HCT116 (cell line): Measurements from ENCODE around the gene HPN. TPM values are rescaled to one million over a fixed set of nuclear protein-coding genes. Genes with fewer than 3 reads are reported as not detected.
A peak's percentile ranks its signal among the peaks of the same experiment; 100 is the strongest.

Source experiments
- ATAC-seq: fragments of 200-7000 bp; cut with Tn5 transposase; 2 replicates; pipeline ENCODE4 v1.9.1; 2020; ENCODE audit warnings: mild to moderate bottlenecking, moderate library complexity
- BruUV-seq: library from RNA; stranded (reverse); fragments of 400-500 nt; replicated peaks from 2 replicates; lab custom pipeline; 2021; lab: Mats Ljungman, UMichigan
- CTCF ChIA-PET: fragments of 300-600 bp; sonication (Branson Sonifier 250); formaldehyde crosslinking; loops from one replicate; lab custom pipeline; 2021; ENCODE audit warnings: antibody characterized with exemption; lab: Charles Lee
- POLR2A ChIA-PET: fragments of 300-600, 350-600 bp; sonication (Branson Sonifier 250); formaldehyde crosslinking; loops from one replicate; lab custom pipeline; 2021; ENCODE audit warnings: antibody characterized with exemption; lab: Charles Lee
- RAD21 ChIA-PET, 2 experiments: fragments of 300-600 bp; sonication (Branson Sonifier 250); formaldehyde crosslinking; loops; one replicate each; lab custom pipeline; 2023; ENCODE audit warnings: low total read pairs in 2 of 2; ENCODE audit not compliant: uncharacterized antibody in 2 of 2, unreplicated experiment in 2 of 2, low non-redundant PET in 1 of 2; lab: Charles Lee
- DNase-seq: peaks from one replicate; pipeline ENCODE4 v3.0.0-alpha.2; 2010; ENCODE audit warnings: low read depth, low spot score
- H2AFZ ChIP-seq: fragments of 200-600 bp; shearing (Covaris generic), sonication (generic); 2 replicates; pipeline ENCODE4 v1.6.1; 2017; ENCODE audit warnings: low read depth, mixed run types, mixed read lengths, antibody characterized with exemption, low read length; ENCODE audit not compliant: poor library complexity, severe bottlenecking
- H3K27ac ChIP-seq: 2 replicates; pipeline ENCODE4 v1.5.1; 2012; ENCODE audit warnings: low read depth, low read length
- H3K27me3 ChIP-seq: fragments of 200-600 bp; sonication (generic); 2 replicates; pipeline ENCODE4 v1.6.1; 2016; ENCODE audit warnings: mixed run types, low read length, mixed read lengths; ENCODE audit not compliant: insufficient read depth
- H3K36me3 ChIP-seq, 2 experiments: fragments of 200-500 bp in 1 of 2; fragments of 200-600 bp in 1 of 2; sonication (Bioruptor generic) in 1 of 2; sonication (generic) in 1 of 2; 2 replicates each; pipeline versions ENCODE4 v1.5.1 to v1.6.1; 2014 to 2016; ENCODE audit warnings: low read length in 2 of 2, inconsistent platforms in 1 of 2, mixed read lengths in 1 of 2, mixed run types in 1 of 2; ENCODE audit not compliant: insufficient read depth in 2 of 2, control insufficient read depth in 1 of 2
- H3K4me1 ChIP-seq, 2 experiments: fragments of 200-600 bp in 1 of 2; sonication (generic) in 1 of 2; 2 replicates each; pipeline versions ENCODE4 v1.5.1 to v1.6.1; 2012 to 2017; ENCODE audit warnings: low read length in 2 of 2, inconsistent platforms in 1 of 2, mild to moderate bottlenecking in 1 of 2, mixed read lengths in 1 of 2, mixed run types in 1 of 2, moderate library complexity in 1 of 2; ENCODE audit not compliant: insufficient read depth in 2 of 2, control insufficient read depth in 1 of 2
- H3K4me2 ChIP-seq: fragments of 200-600 bp; sonication (generic); 2 replicates; pipeline ENCODE4 v1.6.1; 2017; ENCODE audit warnings: mixed run types, low read length, mixed read lengths
- H3K4me3 ChIP-seq, 2 experiments: fragments of 200-600 bp in 1 of 2; sonication (generic) in 1 of 2; replicated peaks in 1 of 2; 2 replicates each; pipeline ENCODE4 v1.5.1; 2011 to 2016; ENCODE audit warnings: low read length in 2 of 2, control low read depth in 1 of 2, low read depth in 1 of 2, mild to moderate bottlenecking in 1 of 2, mixed read lengths in 1 of 2, mixed run types in 1 of 2
- H3K79me2 ChIP-seq: fragments of 200-600 bp; sonication (generic); 2 replicates; pipeline ENCODE4 v1.6.1; 2017; ENCODE audit warnings: mild to moderate bottlenecking, mixed run types, low read length, moderate library complexity, mixed read lengths; ENCODE audit not compliant: insufficient read depth
- H3K9ac ChIP-seq: fragments of 200-600 bp; sonication (generic); 2 replicates; pipeline ENCODE4 v1.6.1; 2016; ENCODE audit warnings: low read length, mixed read lengths
- H3K9me2 ChIP-seq: fragments of 200-600 bp; sonication (generic), shearing (Covaris generic); 2 replicates; pipeline ENCODE4 v1.6.1; 2017; ENCODE audit warnings: mixed run types, mild to moderate bottlenecking, moderate library complexity; ENCODE audit not compliant: insufficient read depth
- H3K9me3 ChIP-seq, 2 experiments: fragments of 200-500 bp in 1 of 2; fragments of 200-600 bp in 1 of 2; sonication (Bioruptor generic) in 1 of 2; sonication (generic) in 1 of 2; 2 replicates each; pipeline ENCODE4 v1.6.1; 2014 to 2017; ENCODE audit warnings: low read length in 2 of 2, mixed read lengths in 2 of 2, inconsistent platforms in 1 of 2, low read depth in 1 of 2, mild to moderate bottlenecking in 1 of 2, mixed run types in 1 of 2, moderate library complexity in 1 of 2; ENCODE audit not compliant: control insufficient read depth in 1 of 2, insufficient read depth in 1 of 2
- H4K20me1 ChIP-seq: fragments of 200-600 bp; sonication (generic), shearing (Covaris generic); 2 replicates; pipeline ENCODE4 v1.6.1; 2017; ENCODE audit warnings: mixed run types, mild to moderate bottlenecking, moderate library complexity; ENCODE audit not compliant: insufficient read depth
- CBX3 ChIP-seq: IDR thresholded peaks from 2 replicates; pipeline ENCODE4 v1.6.1; 2012; ENCODE audit warnings: low read depth
- CEBPB ChIP-seq: IDR thresholded peaks from 2 replicates; pipeline ENCODE4 v1.6.1; 2012; ENCODE audit warnings: low read depth
- CTCF ChIP-seq, 3 experiments: fragments of 200-600 bp in 1 of 3; sonication (generic) in 1 of 3; IDR thresholded peaks in 2 of 3; conservative IDR thresholded peaks in 1 of 3; 2 replicates each; pipeline ENCODE4 v1.5.1; 2012 to 2017; ENCODE audit warnings: low read depth in 2 of 3, low read length in 2 of 3, antibody characterized with exemption in 1 of 3, borderline replicate concordance in 1 of 3, control low read depth in 1 of 3, mild to moderate bottlenecking in 1 of 3, mixed read lengths in 1 of 3, mixed run types in 1 of 3, moderate library complexity in 1 of 3; ENCODE audit not compliant: insufficient read depth in 1 of 3
- EGR1 ChIP-seq: IDR thresholded peaks from 2 replicates; pipeline ENCODE4 v1.6.1; 2012; ENCODE audit warnings: low read depth
- ELF1 ChIP-seq: IDR thresholded peaks from 2 replicates; pipeline ENCODE4 v1.6.1; 2012; ENCODE audit warnings: low read depth, borderline replicate concordance
- EZH2 ChIP-seq: fragments of 200-600 bp; sonication (generic); IDR thresholded peaks from 2 replicates; pipeline ENCODE4 v1.6.1; 2017; ENCODE audit warnings: antibody characterized with exemption, mixed run types
- EZH2phosphoT487 ChIP-seq: fragments of 200-600 bp; IDR thresholded peaks from 2 replicates; pipeline ENCODE4 v1.6.1; 2018; ENCODE audit warnings: antibody characterized with exemption, borderline replicate concordance
- FOSL1 ChIP-seq: IDR thresholded peaks from 2 replicates; pipeline ENCODE4 v1.6.1; 2012; ENCODE audit warnings: low read depth
- JUND ChIP-seq: IDR thresholded peaks from 2 replicates; pipeline ENCODE4 v1.6.1; 2012
- MAX ChIP-seq: IDR thresholded peaks from 2 replicates; pipeline ENCODE4 v1.6.1; 2012
- POLR2AphosphoS5 ChIP-seq: IDR thresholded peaks from 2 replicates; pipeline ENCODE4 v1.6.1; 2011; ENCODE audit warnings: mild to moderate bottlenecking, low read depth, low read length, moderate library complexity
- REST ChIP-seq: IDR thresholded peaks from 2 replicates; pipeline ENCODE4 v1.6.1; 2012; ENCODE audit warnings: low read depth
- SIN3A ChIP-seq: IDR thresholded peaks from 2 replicates; pipeline ENCODE4 v1.6.1; 2012; ENCODE audit warnings: low read depth
- SP1 ChIP-seq: IDR thresholded peaks from 2 replicates; pipeline ENCODE4 v1.6.1; 2012; ENCODE audit warnings: low read depth
- TCF7L2 ChIP-seq: IDR thresholded peaks from 2 replicates; pipeline ENCODE4 v1.7.0; 2011; ENCODE audit warnings: borderline replicate concordance, inconsistent platforms; ENCODE audit not compliant: insufficient read depth, insufficient read length; ENCODE audit errors: extremely low read depth
- ZFX ChIP-seq: fragments of 450-650 bp; IDR thresholded peaks from 2 replicates; pipeline ENCODE4 v1.6.1; 2017
- ZNF274 ChIP-seq: fragments of 200-500 bp; sonication (Bioruptor generic); IDR thresholded peaks from 2 replicates; pipeline ENCODE4 v1.6.1; 2014; ENCODE audit warnings: mild to moderate bottlenecking, low read depth, low read length, inconsistent platforms
- intact Hi-C: fragments of 100-400 bp; cut with micrococcal nuclease; formaldehyde crosslinking; loops from 2 replicates; pipeline ENCODE4 v1.10.0; 2022
- total RNA-seq: library from RNA; stranded (reverse); gene quantifications from one replicate; pipeline ENCODE4 v1.2.1, GENCODE V29; 2021; ENCODE audit not compliant: unreplicated experiment

HPN gene
- total RNA-seq, 1 experiment from 2014 or later = 0.32 TPM

- Histone ChIP-seq H3K4me1 (peaks cover 9 to 27% of the 10 kb centered on the region in 2 experiments; a peak in 3 of 4 replicates), H3K9me2 (no peaks in the 10 kb centered on the region), H3K4me2 (peak within 1 kb of the TSS; percentile 87), H3K9ac (peak within 1 kb of the TSS; percentile 45), H3K9me3 (no peaks in the 10 kb centered on the region), H4K20me1 (no peaks in the 10 kb centered on the region), H3K36me3 (peaks cover 0 to 6% of the 10 kb centered on the region in 2 experiments; a peak in 2 of 4 replicates), H3K79me2 (no peaks in the 10 kb centered on the region), H3K27ac (peak within 1 kb of the TSS; percentile 43; the same call in 1 of the 2 replicates), H3K4me3 (peak within 1 kb of the TSS; percentile 43 to 57), H2AFZ (no peak within 1 kb of the TSS), H3K27me3 (no peaks in the 10 kb centered on the region)
- ChIA-PET POLR2A (no interaction called here), CTCF (interaction anchor here (2.0 kb wide), 1 partner anchor 14 kb away, joined by 7 read pairs; no protein-coding TSS in a partner anchor), RAD21 (no interaction called here)
- ATAC-seq (peak; percentile 82), DNase-seq (peak; percentile 22)
- intact Hi-C loops = no loop called here
- no TSS peak for BruUV-seq
- TF ChIP-seq SIN3A (no peak), ZNF274 (no peak), TCF7L2 (no peak), CEBPB (no peak), MAX (no peak), SP1 (no peak), JUND (no peak), CBX3 (no peak), EZH2phosphoT487 (no peak), EZH2 (no peak), POLR2AphosphoS5 (0 out of 2 replicates have a peak, but pooled peaks have one; percentile 39), REST (no peak), ELF1 (no peak), ZFX (peak; percentile 38; the same call in 1 of the 2 replicates), FOSL1 (peak; percentile 27; the same call in 1 of the 2 replicates), CTCF (IDR thresholded peaks at IDR 0.05 in 2 of 3, conservative IDR thresholded peaks at IDR 0.05 in 1 of 3; ENCODE audit: borderline replicate concordance in 1 of 3, insufficient read depth in 1 of 3, low read depth in 2 of 3, low read length in 2 of 3) (no peak), EGR1 (no peak)
Measured at GRCh38 chr19:35030257-35031071, 11.1 kb upstream of the HPN start, which contains the start of gene SCN1B. Gene SCN1B (plus strand): TSS chr19:35030470. CDS start chr19:35030821, 351 bp downstream.
